CD4-positive, alpha-beta memory T cell (primary cell): ENCODE measurements around the gene CCNG1. TPM values are rescaled to one million over a fixed set of nuclear protein-coding genes. Genes with fewer than 3 reads are reported as not detected.
"Not testable (repeated sequence)": the region's sequence is repeated elsewhere in the genome, so short reads cannot be mapped to it uniquely, and the experiment has no call there.

ENCODE experiments used
- CTCF ChIA-PET: fragments of 350-600 bp; sonication (Branson Sonifier 250); formaldehyde crosslinking; loops from one replicate; lab custom pipeline; 2021; ENCODE audit warnings: inconsistent platforms; ENCODE audit not compliant: partially characterized antibody; lab: Charles Lee
- POLR2A ChIA-PET: fragments of 350-600 bp; sonication (Branson Sonifier 250); formaldehyde crosslinking; loops from one replicate; lab custom pipeline; 2021; ENCODE audit not compliant: partially characterized antibody; lab: Charles Lee
- DNase-seq, 5 donors: peaks; one replicate each; pipeline versions ENCODE4 v3.0.0 to v3.0.0-alpha.2; 2020 to 2022; ENCODE audit warnings: mixed read lengths in 1 of 5
- H3K27ac ChIP-seq: one replicate; pipeline ENCODE4 v1.7.0; 2013; ENCODE audit warnings: low read depth, low read length
- H3K27me3 ChIP-seq: 2 replicates; pipeline ENCODE4 v1.7.0; 2013; ENCODE audit warnings: mild to moderate bottlenecking, low read length, moderate library complexity; ENCODE audit not compliant: insufficient read depth
- H3K36me3 ChIP-seq: 2 replicates; pipeline ENCODE4 v1.7.0; 2013; ENCODE audit warnings: mild to moderate bottlenecking, low read length, moderate library complexity; ENCODE audit not compliant: insufficient read depth
- H3K4me1 ChIP-seq: 2 replicates; pipeline ENCODE4 v1.7.0; 2013; ENCODE audit warnings: mild to moderate bottlenecking, low read length, moderate library complexity; ENCODE audit not compliant: insufficient read depth
- H3K4me3 ChIP-seq, 2 donors: one replicate each; pipeline ENCODE4 v1.7.0; 2013; ENCODE audit warnings: low read length in 2 of 2, mild to moderate bottlenecking in 1 of 2
- H3K9me3 ChIP-seq, 2 donors: one replicate each; pipeline ENCODE4 v1.7.0; 2013; ENCODE audit warnings: low read length in 2 of 2, control low read depth in 1 of 2; ENCODE audit not compliant: control insufficient read depth in 1 of 2
- H3K27ac Mint-ChIP-seq, 7 donors: one replicate each; pipeline ENCODE4 v1.8.0; 2020 to 2021; ENCODE audit warnings: mixed read lengths in 7 of 7, mild to moderate bottlenecking in 6 of 7, inconsistent platforms in 3 of 7, moderate library complexity in 3 of 7
- H3K27me3 Mint-ChIP-seq, 2 donors: one replicate each; pipeline ENCODE4 v1.8.0; 2020 to 2021; ENCODE audit warnings: mixed read lengths in 2 of 2
- H3K36me3 Mint-ChIP-seq, 2 donors: one replicate each; pipeline ENCODE4 v1.8.0; 2020 to 2021; ENCODE audit warnings: mixed read lengths in 2 of 2, inconsistent platforms in 1 of 2, mild to moderate bottlenecking in 1 of 2
- H3K4me1 Mint-ChIP-seq, 4 donors: one replicate each; pipeline ENCODE4 v1.8.0; 2020 to 2021; ENCODE audit warnings: mixed read lengths in 4 of 4, mild to moderate bottlenecking in 1 of 4
- H3K4me3 Mint-ChIP-seq, 8 donors: one replicate each; pipeline ENCODE4 v1.8.0; 2020 to 2021; ENCODE audit warnings: mixed read lengths in 8 of 8, mild to moderate bottlenecking in 7 of 8, moderate library complexity in 6 of 8, inconsistent platforms in 3 of 8
- H3K9me3 Mint-ChIP-seq, 8 donors: one replicate each; pipeline ENCODE4 v1.8.0; 2020 to 2021; ENCODE audit warnings: mixed read lengths in 8 of 8, mild to moderate bottlenecking in 5 of 8, inconsistent platforms in 3 of 8, moderate library complexity in 1 of 8
- intact Hi-C: fragments of 100-400 bp; cut with micrococcal nuclease; formaldehyde crosslinking; loops from one replicate; pipeline ENCODE4 v1.15.1; 2023
- polyA plus RNA-seq, 2 donors: library from polyadenylated mRNA; unstranded; fragments of 300-500 nt; fragmentation: Illumina TruSeq; gene quantifications; one replicate each; pipeline ENCODE4 v1.2.3, GENCODE V29; 2021
- total RNA-seq, 2 experiments: library from RNA; stranded (reverse); gene quantifications; one replicate each; pipeline ENCODE4 v1.2.3, GENCODE V29; 2021

CCNG1 gene
- total and polyA plus RNA-seq, 4 experiments from 2014 or later = 112 to 205 (median 133) TPM

GRCh38 chr5:163404364-163405173, 32.8 kb upstream of the CCNG1 start:
- no peak overlapping the region for H3K4me3 ChIP-seq
- H3K4me1 ChIP-seq = no peaks in the 10 kb centered on the region
- Mint-ChIP-seq H3K36me3 (no peaks in the 10 kb centered on the region), H3K27ac (no peak overlapping the region), H3K4me1 (peaks cover 0 to 5% (median 3%) of the 10 kb centered on the region in 4 donors), H3K4me3 (no peak overlapping the region), H3K27me3 (peaks cover 4 to 9% of the 10 kb centered on the region in 2 donors), H3K9me3 (no peaks in the 10 kb centered on the region)
- ChIA-PET CTCF (interaction anchor here (0.7 to 1.3 kb wide), 4 partner anchors 9 to 99 kb away, joined by 3 to 4 read pairs (median 3); no protein-coding TSS in a partner anchor), POLR2A (no interaction called here)
- DNase-seq = no peak
- H3K36me3 ChIP-seq = no peaks in the 10 kb centered on the region
- no peaks in the 10 kb centered on the region for H3K27me3 ChIP-seq
- no peak overlapping the region for H3K27ac ChIP-seq
- intact Hi-C loops = no loop called here
- H3K9me3 ChIP-seq = no peaks in the 10 kb centered on the region

- no peak overlapping the region for H3K27ac Mint-ChIP-seq
- H3K27ac ChIP-seq = no peak overlapping the region
- peaks cover 0 to 5% (median 3%) of the 10 kb centered on the region in 4 donors for H3K4me1 Mint-ChIP-seq
- no peaks in the 10 kb centered on the region for H3K36me3 Mint-ChIP-seq
- H3K4me1 ChIP-seq = no peaks in the 10 kb centered on the region
- intact Hi-C loops = no loop called here
- H3K4me3 ChIP-seq = no peak overlapping the region
- peaks cover 1 to 6% of the 10 kb centered on the region in 2 donors for H3K27me3 Mint-ChIP-seq
- H3K9me3 Mint-ChIP-seq = no peaks in the 10 kb centered on the region
- no peaks in the 10 kb centered on the region for H3K27me3 ChIP-seq
- ChIA-PET POLR2A (no interaction called here), CTCF (interaction anchor here (1.4 to 2.3 kb wide), 3 partner anchors 51 to 96 kb away, joined by 5 to 7 read pairs (median 5); no protein-coding TSS in a partner anchor)
- DNase-seq = no peak
- H3K4me3 Mint-ChIP-seq = no peak overlapping the region
- no peaks in the 10 kb centered on the region for H3K36me3 ChIP-seq
- no peaks in the 10 kb centered on the region for H3K9me3 ChIP-seq
Observed at GRCh38 chr5:163407034-163407655, 30.2 kb upstream of the CCNG1 start.

- Histone ChIP-seq H3K36me3 (no peaks in the 10 kb centered on the region), H3K27ac (no peak overlapping the region), H3K27me3 (no peaks in the 10 kb centered on the region), H3K4me3 (no peak overlapping the region), H3K4me1 (no peaks in the 10 kb centered on the region), H3K9me3 (no peaks in the 10 kb centered on the region)
- peak overlapping the region in 1 of 7 donors; percentile 19 for H3K27ac Mint-ChIP-seq
- intact Hi-C loops = no loop called here
- H3K27me3 Mint-ChIP-seq = peaks cover 6 to 11% of the 10 kb centered on the region in 2 donors
- H3K4me3 Mint-ChIP-seq = peak overlapping the region in 2 of 8 donors; percentile 13 to 58
- ChIA-PET POLR2A (interaction anchor here (1.0 kb wide), 1 partner anchor 51 kb away, joined by 6 read pairs; the partner anchor contains the start of genes HMMR and NUDCD2), CTCF (interaction anchor here (0.8 to 2.4 kb wide), 30 partner anchors 9 to 1865 kb away, joined by 3 to 17 read pairs (median 4); no protein-coding TSS in a partner anchor)
- no peaks in the 10 kb centered on the region for H3K9me3 Mint-ChIP-seq
- no peaks in the 10 kb centered on the region for H3K36me3 Mint-ChIP-seq
- DNase-seq = peak; percentile 48 to 61 (median 51)
- peaks cover 0 to 5% (median 3%) of the 10 kb centered on the region in 4 donors for H3K4me1 Mint-ChIP-seq
Observed at GRCh38 chr5:163408311-163408923, 29.0 kb upstream of the CCNG1 start.

GRCh38 chr5:163409384-163409783, 28.0 kb upstream of the CCNG1 start:
- H3K4me3 ChIP-seq = no peak overlapping the region
- intact Hi-C loops = no loop called here
- no peak overlapping the region for H3K27ac ChIP-seq
- no peak overlapping the region for H3K4me3 Mint-ChIP-seq
- no peaks in the 10 kb centered on the region for H3K9me3 ChIP-seq
- no peak for DNase-seq
- no peaks in the 10 kb centered on the region for H3K36me3 ChIP-seq
- H3K4me1 ChIP-seq = no peaks in the 10 kb centered on the region
- H3K9me3 Mint-ChIP-seq = no peaks in the 10 kb centered on the region
- H3K36me3 Mint-ChIP-seq = no peaks in the 10 kb centered on the region
- H3K27me3 Mint-ChIP-seq = peaks cover 10 to 16% of the 10 kb centered on the region in 2 donors
- ChIA-PET POLR2A (no interaction called here), CTCF (interaction anchor here (0.8 to 2.4 kb wide), 21 partner anchors 8 to 1866 kb away, joined by 3 to 17 read pairs (median 4); no protein-coding TSS in a partner anchor)
- no peaks in the 10 kb centered on the region for H3K27me3 ChIP-seq
- H3K27ac Mint-ChIP-seq = peak overlapping the region in 1 of 7 donors; percentile 26
- peaks cover 0 to 5% (median 3%) of the 10 kb centered on the region in 4 donors for H3K4me1 Mint-ChIP-seq

- Mint-ChIP-seq H3K4me1 (peaks cover under 1 to 5% (median 4%) of the 10 kb centered on the region in 4 donors), H3K36me3 (no peaks in the 10 kb centered on the region), H3K27ac (peak overlapping the region in 1 of 7 donors; percentile 52), H3K4me3 (no peak overlapping the region), H3K27me3 (peaks cover 14 to 24% of the 10 kb centered on the region in 2 donors), H3K9me3 (no peaks in the 10 kb centered on the region)
- Histone ChIP-seq H3K9me3 (no peaks in the 10 kb centered on the region), H3K4me3 (no peak overlapping the region), H3K27me3 (no peaks in the 10 kb centered on the region), H3K27ac (no peak overlapping the region), H3K4me1 (no peaks in the 10 kb centered on the region), H3K36me3 (no peaks in the 10 kb centered on the region)
- intact Hi-C loops = no loop called here
- CTCF ChIA-PET = interaction anchor here (1.1 to 2.4 kb wide), 4 partner anchors 9 to 16 kb away, joined by 3 to 17 read pairs (median 6); no protein-coding TSS in a partner anchor
- no peak for DNase-seq
- POLR2A ChIA-PET = no interaction called here
Observed at GRCh38 chr5:163410505-163410904, 26.9 kb upstream of the CCNG1 start.

GRCh38 chr5:163415673-163416072, 21.7 kb upstream of the CCNG1 start:
- intact Hi-C loops, H3K4me1 Mint-ChIP-seq, DNase-seq, H3K36me3 Mint-ChIP-seq, H3K36me3 ChIP-seq, H3K4me3 ChIP-seq, CTCF ChIA-PET, H3K4me3 Mint-ChIP-seq, H3K27ac ChIP-seq, H3K27me3 ChIP-seq, POLR2A ChIA-PET, H3K27ac Mint-ChIP-seq, H3K4me1 ChIP-seq, H3K9me3 ChIP-seq, H3K9me3 Mint-ChIP-seq: not testable (repeated sequence)
- H3K27me3 Mint-ChIP-seq = peaks cover 20 to 40% of the 10 kb centered on the region in 2 donors
